ENCODE measurements around the gene KIFC1. TPM values are rescaled to one million over a fixed set of nuclear protein-coding genes. Genes with fewer than 3 reads are reported as not detected.

The KIFC1 gene
- total RNA-seq, 2 donors from 2014 or later = 0.66 TPM; not detected in 1

- no peak overlapping the region for H3K27ac ChIP-seq
- WGBS, 2 donors = 84 to 85% methylated on average over 3 of the region's 3 CpGs
- H3K4me3 ChIP-seq = no peak overlapping the region
- DNase-seq = no peak
- no peaks in the 10 kb centered on the region for H3K36me3 ChIP-seq (replicated peaks in 1 of 2; ENCODE audit: insufficient read depth in 1 of 2, low read depth in 2 of 2)
- intact Hi-C loops (cut with DNase I) = no loop called here
- H3K9me3 ChIP-seq = no peaks in the 10 kb centered on the region
- ATAC-seq = no peak
- no peaks in the 10 kb centered on the region for H3K27me3 ChIP-seq
- no peak for TF ChIP-seq POLR2A (IDR thresholded peaks at IDR 0.05)
- TF ChIP-seq, protein P1, sequence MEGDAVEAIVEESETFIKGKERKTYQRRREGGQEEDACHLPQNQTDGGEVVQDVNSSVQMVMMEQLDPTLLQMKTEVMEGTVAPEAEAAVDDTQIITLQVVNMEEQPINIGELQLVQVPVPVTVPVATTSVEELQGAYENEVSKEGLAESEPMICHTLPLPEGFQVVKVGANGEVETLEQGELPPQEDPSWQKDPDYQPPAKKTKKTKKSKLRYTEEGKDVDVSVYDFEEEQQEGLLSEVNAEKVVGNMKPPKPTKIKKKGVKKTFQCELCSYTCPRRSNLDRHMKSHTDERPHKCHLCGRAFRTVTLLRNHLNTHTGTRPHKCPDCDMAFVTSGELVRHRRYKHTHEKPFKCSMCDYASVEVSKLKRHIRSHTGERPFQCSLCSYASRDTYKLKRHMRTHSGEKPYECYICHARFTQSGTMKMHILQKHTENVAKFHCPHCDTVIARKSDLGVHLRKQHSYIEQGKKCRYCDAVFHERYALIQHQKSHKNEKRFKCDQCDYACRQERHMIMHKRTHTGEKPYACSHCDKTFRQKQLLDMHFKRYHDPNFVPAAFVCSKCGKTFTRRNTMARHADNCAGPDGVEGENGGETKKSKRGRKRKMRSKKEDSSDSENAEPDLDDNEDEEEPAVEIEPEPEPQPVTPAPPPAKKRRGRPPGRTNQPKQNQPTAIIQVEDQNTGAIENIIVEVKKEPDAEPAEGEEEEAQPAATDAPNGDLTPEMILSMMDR (IDR thresholded peaks at IDR 0.05) = no peak
- no peaks in the 10 kb centered on the region for H3K4me1 ChIP-seq
These were observed 47.5 kb downstream of the KIFC1 start for GRCh38 chr6:33438978-33439594.

GRCh38 chr6:33439956-33440648 lies 48.5 kb downstream of the KIFC1 start:
- WGBS, 2 donors = 69 to 70% methylated on average over 9 of the region's 9 CpGs

GRCh38 chr6:33440649-33441309 lies 49.2 kb downstream of the KIFC1 start:
- no peaks in the 10 kb centered on the region for H3K36me3 ChIP-seq (replicated peaks in 1 of 2; ENCODE audit: insufficient read depth in 1 of 2, low read depth in 2 of 2)
- no peaks in the 10 kb centered on the region for H3K4me1 ChIP-seq
- no peaks in the 10 kb centered on the region for H3K9me3 ChIP-seq
- no peaks in the 10 kb centered on the region for H3K27me3 ChIP-seq
- DNase-seq = no peak
- 78 to 83% methylated on average over 16 to 19 of the region's 19 CpGs for WGBS, 2 donors
- TF ChIP-seq, protein P1 (IDR thresholded peaks at IDR 0.05) = no peak
- TF ChIP-seq POLR2A (IDR thresholded peaks at IDR 0.05) = no peak
- intact Hi-C loops (cut with DNase I) = no loop called here
- no peak overlapping the region for H3K27ac ChIP-seq
- ATAC-seq = no peak
- H3K4me3 ChIP-seq = no peak overlapping the region

More at GRCh38 chr6:33439956-33440648, 48.5 kb downstream of the KIFC1 start:
- Histone ChIP-seq H3K27ac (no peak overlapping the region), H3K36me3 (replicated peaks in 1 of 2; ENCODE audit: insufficient read depth in 1 of 2, low read depth in 2 of 2) (no peaks in the 10 kb centered on the region), H3K9me3 (no peaks in the 10 kb centered on the region), H3K4me3 (no peak overlapping the region), H3K27me3 (no peaks in the 10 kb centered on the region), H3K4me1 (no peaks in the 10 kb centered on the region)
- intact Hi-C loops (cut with DNase I) = no loop called here
- TF ChIP-seq, protein P1 (IDR thresholded peaks at IDR 0.05) = no peak
- TF ChIP-seq POLR2A (IDR thresholded peaks at IDR 0.05) = no peak
- DNase-seq = no peak
- no peak for ATAC-seq

DNA sequence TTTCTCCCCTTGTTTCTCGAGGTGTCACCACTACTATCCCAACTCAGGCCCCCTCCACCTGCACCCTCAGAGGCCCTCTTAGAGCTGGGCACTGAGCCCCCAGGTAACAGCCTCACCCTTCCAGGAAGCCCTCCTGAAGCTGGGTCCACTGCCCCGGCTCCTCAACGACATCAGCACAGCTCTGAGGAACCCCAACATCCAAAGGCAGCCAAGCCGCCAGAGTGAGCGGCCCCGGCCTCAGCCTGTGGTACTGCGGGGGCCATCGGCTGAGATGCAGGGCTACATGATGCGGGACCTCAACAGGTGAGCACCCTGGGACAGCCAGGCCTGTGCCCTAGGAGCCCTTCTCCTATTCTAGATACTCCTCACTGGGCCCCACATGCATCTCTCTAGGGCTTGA lies 49.8 kb downstream of the KIFC1 start:
- Histone ChIP-seq H3K9me3 (no peaks in the 10 kb centered on the region), H3K4me1 (no peaks in the 10 kb centered on the region), H3K4me3 (no peak overlapping the region), H3K27ac (no peak overlapping the region), H3K36me3 (replicated peaks in 1 of 2; ENCODE audit: insufficient read depth in 1 of 2, low read depth in 2 of 2) (no peaks in the 10 kb centered on the region), H3K27me3 (no peaks in the 10 kb centered on the region)
- intact Hi-C loops (cut with DNase I) = no loop called here
- TF ChIP-seq, protein P1 (IDR thresholded peaks at IDR 0.05) = no peak
- TF ChIP-seq POLR2A (IDR thresholded peaks at IDR 0.05) = no peak
- DNase-seq (no peak), ATAC-seq (no peak)
- WGBS, 2 donors = 78 to 88% methylated on average over 1 to 8 of the region's 9 CpGs
